HT-29 (cell line): ENCODE data around the gene ZNF366. TPM values are rescaled to one million over a fixed set of nuclear protein-coding genes. Genes with fewer than 3 reads are reported as not detected.

ENCODE experiments used
- DNase-seq: peaks from one replicate; pipeline ENCODE4 v3.0.0-alpha.2; 2015; ENCODE audit warnings: low spot score
- total RNA-seq: library from RNA; depleted of rRNA; stranded (reverse); fragments of >200 nt; shearing (Covaris generic); gene quantifications from 2 replicates; pipeline ENCODE4 v1.2.3, GENCODE V29; 2014

Gene ZNF366
- total RNA-seq, 1 experiment from 2014 or later = not detected

DNA sequence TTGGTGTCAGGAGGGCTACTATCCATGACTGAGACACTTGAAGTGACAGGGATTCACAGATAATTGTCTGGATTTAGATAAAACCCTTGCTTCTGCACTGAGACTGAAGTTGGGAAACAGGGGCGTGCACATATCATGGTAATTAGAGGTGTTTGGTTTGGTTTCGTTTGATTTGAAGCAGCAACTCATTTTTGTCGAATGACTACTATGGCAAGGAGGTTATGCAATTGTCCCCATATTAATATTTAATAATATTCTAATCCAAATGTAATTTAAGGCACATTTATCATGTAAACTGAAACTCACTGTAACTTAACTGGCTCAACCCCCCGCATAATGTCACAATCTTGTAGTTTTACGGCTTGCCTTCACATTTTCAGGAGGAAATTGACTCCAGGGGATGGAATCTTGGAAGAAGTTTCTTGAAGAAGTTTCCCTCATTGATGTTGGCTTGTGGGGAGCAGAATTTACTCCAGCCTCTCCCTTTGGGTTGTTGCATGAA lies 12.5 kb downstream of the ZNF366 start:
- no peak for DNase-seq

DNA sequence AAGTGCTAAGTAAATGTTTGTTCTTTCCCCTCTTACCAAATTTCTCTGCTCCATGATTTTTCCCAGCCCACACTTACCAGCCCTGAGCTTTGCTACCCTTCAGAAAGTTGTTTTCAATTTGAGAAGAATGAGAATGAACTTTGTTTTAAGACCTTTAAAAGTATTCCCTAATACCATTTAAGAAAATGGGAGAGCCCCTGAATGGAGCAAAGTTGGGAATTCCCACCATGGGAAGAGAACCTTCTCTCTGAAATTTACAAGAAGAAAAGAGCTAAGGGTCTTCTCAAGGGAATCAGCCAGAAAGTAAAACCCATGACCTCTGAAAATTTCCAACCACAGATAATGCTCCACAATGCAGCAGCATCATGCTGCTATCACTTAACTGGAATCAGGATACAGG lies 17.7 kb downstream of the ZNF366 start:
- no peak for DNase-seq

DNA sequence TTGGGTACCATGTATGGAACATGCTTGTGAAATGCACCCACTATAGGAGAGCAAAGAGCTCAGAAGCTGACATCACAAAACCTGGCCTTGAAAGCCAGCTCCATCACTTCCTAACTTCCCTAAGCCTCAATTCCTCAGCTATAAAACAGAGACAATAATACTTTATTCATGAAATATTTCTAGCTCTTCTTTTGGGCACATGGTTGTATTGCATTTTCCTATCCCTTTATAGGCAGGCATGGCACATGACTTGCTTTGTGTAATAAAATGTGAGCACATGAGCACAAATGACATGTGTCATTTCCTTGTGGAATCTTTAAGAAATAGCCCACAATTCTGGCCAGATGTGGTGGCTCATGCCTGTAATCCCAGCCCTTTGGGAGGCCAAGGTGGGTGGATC lies 18.5 kb downstream of the ZNF366 start:
- DNase-seq = no peak

DNA sequence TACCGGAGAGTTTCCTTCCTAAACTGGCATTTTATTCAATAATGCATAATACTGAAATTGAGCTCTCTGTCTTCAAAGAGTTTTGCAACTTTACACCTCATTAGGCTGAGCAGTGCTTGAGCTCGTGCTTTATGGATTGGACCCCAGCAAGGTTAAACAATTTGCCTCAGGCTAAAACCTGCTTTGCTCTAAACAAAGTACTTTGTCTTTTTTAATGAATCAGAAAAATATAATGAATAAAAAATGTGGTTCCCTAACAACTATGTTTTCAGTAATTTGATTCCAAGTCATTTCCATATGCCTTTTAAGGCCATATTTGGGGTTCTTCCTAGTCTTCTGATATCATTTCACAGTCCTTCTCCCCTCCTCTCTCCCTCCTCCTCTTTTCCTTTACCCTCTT lies 20.0 kb downstream of the ZNF366 start:
- no peak for DNase-seq

DNA sequence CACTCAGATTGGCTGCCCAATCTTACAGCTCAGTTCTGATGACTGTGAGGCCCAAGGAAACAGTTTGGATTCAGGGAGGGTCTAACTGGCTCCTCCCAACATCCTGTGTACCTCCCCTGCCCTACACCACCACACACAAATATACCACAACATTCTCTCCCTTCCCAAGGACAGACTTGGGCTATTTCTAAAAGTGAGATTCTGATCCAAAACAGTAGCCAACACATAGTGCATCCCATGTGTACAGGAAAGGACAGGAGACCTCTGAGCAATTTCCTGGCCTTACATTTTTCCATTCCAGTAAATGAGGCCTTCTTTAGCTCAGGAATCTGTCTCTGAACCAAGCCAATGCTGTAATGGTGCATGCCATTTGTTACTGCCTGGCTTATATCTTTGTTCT lies 20.8 kb downstream of the ZNF366 start:
- no peak for DNase-seq

DNA sequence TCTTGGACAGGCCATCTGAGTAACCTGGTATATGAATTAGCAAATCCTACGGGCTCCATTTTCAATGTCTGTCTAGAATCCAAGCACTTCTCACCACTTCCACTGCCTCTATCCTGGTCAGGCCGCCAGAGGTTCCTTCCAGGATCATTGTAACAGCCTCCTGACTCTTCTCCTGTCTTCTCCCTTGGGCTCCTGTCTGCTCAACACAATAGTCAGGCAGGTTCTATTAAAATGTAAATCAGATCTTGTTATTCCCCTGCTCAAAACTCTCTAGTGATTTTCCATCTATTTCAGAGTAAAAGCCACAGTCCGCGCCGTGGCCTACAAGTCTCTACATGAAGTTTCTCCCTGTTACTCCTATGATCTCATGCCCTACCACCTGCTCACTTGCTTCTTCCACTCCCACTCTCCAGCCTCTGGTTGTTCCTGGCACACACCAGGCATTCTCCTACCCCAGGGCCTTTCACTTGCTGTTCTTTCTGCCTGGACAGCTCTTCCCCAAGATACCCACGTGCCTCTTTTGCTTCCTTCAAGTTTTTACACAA lies 21.7 kb downstream of the ZNF366 start:
- DNase-seq = no peak

DNA sequence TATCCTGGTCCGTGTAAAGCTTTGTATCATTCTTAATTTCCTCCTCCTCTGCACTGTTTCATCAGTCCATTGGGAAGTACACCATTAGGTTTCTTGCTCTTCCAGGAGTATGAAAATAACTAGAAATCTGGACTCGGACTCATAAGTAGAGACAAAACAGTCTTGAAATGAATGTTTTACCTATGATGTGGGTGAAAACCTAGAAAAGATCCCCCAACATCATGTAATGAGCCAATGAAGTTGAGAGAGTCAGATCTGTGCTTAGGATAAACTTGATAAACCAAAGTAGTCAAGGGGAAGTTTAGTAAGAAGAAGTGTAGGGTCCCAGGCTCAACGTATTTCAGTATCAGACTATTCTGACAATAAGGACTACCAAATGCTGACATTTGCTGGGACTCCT lies 25.2 kb downstream of the ZNF366 start:
- DNase-seq = no peak

DNA sequence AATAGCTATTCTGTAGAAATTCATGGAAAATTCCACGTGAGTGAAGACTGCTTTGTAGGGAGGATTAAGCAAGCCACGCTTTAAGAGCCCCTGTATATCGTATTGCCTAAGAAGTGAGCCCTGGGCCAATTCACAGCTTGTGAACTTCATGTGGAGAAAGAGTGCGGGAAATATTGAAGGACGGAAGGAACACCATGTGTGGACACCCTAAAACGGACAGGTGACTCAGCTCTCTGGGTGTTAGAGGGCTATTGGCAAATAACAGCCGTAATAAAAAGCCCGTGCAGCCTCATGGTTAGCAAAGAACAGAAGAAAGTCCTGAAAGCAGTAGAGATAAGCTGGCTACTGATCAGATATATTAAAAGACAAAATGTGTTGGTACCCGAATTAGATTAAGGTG lies 26.4 kb downstream of the ZNF366 start:
- no peak for DNase-seq

DNA sequence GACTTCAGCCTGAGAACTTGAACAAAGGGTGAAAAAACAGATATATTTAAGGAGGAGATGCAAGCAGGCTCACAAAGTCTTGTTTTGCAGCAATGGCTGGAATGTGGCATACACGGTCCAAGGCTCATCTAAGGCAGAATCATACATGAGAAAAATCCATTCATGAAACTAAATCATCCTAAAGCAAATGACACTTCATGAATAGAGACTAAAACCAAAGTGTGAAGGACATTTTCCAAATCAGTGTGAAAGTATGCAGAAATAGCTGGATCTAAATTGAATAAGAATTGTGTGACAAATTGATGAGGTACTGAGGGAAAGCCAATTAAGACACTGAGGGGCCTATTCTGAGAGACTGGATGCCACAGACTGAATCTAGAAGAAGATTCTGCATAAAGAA lies 27.3 kb downstream of the ZNF366 start:
- no peak for DNase-seq

DNA sequence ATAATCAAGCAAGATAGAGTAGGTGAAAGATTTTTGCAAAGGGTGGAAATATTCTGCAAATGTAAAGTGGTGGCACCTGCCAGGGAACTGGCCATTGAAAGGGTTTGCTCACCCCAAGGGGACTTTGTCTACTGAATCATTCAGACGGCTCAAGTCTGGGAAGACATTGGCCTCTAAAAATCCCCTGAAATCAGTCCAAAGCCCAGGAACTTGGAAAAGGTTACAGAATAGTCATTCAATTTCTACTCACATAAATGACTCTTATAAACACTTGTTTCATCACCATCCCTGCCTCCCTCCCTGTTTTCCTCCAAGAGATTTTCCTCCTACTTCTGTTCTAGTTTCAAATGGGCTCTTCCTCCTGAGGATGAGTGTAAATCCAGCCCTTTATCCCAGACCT lies 28.5 kb downstream of the ZNF366 start:
- no peak for DNase-seq

DNA sequence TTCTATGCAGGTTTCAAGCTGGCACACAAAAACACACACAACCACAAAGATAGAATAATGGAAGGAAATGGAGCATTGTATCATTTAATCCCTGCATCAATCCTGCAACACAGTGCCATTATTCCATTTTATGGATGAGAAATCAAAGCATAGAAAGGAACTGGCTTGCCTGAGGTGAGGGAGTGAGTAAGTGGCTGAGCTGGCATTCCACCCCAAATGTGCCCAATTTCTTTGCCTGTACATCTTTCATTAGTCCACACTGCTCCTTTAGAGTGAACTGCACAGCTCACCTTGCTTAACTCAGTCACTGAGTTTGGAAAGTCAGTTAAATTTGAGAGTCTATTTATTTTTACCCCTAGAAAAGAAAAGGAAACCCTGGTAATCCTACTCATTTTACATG lies 28.9 kb downstream of the ZNF366 start:
- DNase-seq = no peak

DNA sequence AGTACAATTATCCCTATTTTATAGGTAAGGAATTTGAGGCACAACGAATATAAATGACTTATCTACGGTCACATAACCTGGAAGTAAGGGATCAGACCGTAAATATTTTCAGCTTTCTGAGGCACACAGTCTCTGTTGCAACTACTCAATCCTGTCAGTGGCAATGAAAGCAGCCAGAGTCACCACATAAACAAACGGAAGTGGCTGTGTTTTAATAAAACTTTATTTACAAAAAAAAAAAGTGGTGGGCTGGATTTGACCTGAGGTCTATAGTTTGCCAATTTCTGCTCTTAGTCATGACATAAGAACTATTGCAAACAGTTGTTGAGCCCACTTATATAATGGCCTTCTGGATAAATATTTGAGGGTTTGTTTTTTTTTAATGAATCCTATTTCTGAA lies 29.6 kb downstream of the ZNF366 start:
- no peak for DNase-seq

DNA sequence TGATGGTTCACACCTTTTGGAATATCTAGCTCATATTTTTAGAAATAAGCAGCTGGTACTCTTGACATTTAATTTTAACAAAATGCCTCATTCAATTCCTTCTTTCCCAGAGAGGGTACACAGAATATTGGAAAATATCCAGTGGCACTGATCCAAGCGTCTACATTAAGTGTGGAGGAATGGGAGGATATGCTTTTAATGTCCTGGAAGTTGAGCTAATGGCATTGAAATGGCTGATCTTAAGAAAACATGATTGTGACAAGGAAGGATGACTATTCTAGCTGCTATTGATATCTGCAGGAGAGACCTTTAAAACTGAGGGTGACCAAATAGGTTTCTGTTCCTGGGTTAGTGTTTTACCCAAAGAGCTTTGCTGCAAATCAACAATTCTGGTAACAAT lies 30.0 kb downstream of the ZNF366 start:
- DNase-seq = no peak

DNA sequence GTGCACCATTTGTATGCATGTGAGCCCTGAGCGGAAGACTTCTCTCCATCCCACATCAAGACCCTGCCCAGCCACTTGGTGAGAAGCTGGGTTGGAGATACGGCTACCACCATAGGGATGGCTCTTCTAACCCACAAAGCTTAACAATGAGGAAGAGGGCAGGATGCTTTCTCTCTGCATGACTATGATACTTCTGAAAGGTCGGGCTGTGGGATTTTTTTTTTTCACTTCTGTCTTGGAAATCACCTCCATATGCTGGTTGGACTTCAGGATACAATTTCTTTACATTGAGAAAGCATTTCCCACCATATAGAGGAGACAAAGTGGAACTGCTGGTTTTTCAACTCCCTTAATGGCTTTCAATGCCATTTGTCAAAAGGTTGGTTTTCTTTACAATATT lies 30.5 kb downstream of the ZNF366 start:
- no peak for DNase-seq

DNA sequence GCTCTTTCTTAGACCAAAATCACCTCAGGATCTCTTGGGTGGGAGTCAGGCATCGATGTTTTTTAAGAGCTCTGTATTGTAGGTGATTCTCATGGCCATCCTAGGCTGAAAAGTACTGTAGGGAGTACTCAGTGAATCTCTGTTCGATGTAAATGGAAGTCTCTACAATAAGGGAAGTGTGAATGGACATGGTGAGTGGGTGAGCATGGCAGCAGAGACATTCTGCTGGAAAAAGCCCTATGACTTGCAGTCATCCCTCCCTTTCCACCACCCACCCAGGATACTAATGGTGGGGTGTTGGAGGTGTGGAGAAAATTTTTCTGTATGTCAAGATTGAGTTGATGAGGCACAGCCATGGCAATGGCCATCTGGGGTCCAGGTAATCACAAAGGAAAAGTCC lies 30.9 kb downstream of the ZNF366 start:
- DNase-seq = no peak

DNA sequence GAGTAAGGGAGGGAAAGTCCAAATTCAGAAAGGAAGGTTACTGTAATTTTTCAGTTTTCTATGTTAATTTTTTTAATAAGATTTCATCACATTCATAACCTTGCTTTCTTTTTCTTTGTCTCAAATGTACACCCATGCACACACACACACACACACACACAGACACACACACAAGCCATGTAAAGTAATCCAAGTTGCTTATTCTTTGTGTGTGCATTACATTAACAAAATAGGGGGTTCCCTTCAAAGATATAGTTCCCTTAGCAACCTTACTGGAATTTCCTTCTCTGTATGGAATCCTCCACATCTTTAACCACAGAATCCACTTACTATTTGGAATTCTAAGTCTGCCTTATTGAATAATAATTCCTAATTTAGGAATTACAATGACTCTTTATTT lies 32.7 kb downstream of the ZNF366 start:
- DNase-seq = no peak

DNA sequence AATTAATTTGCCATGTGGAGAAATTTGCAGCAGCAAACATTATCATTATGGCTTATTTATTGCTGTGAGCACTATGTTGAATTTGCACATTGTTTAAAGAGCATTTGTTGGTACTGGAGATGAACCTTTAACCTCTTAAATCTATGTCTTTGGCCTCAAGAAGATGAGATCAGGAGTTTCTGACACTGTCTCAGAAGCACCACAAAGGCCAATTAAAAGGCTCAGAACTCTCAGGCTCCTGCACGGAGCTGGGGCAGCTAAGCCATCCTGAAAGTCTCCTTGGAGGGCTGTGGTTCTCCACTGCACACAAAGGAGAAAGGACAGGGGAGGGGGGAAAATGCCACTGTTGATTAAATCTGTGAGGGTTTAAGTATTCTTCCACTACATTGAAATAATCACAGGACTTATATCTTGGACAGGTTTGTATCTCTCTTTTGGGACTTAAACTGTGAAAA lies 33.1 kb downstream of the ZNF366 start:
- DNase-seq = no peak

DNA sequence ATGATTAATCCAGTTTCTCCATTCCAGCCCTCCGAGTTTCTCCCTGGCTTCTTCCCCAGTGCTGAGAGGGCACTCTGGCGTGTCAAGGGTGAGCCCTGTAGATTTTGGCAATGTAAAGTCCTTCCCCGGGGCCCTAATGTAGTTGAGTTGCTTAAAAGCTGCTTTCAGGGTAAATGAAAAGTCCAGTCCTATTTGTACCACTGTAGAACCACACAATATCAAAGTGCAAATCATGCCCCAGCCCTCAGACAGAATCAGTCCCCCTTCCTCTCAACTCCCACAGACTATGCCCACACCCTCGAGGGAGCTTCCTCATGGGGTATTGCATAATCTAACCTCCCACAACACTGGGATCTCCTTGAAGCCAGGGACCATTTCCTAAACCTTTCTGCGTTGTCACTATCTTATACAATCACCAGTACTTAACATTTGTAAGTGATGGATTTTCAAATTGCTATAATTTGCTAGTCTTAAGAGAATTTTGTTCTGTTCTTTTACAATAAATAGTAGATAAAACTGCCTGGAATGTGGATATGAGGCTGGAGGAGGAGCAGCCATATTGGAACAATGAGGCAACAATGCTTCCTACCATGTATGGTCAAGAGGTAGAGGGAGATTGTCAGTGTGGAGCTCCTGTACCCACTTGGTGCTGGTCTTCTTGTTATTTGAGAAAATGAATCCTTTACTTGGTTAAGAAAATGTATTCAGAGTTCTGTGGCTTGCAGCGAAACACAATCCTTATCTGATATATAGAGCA lies 34.4 kb downstream of the ZNF366 start:
- DNase-seq = no peak

DNA sequence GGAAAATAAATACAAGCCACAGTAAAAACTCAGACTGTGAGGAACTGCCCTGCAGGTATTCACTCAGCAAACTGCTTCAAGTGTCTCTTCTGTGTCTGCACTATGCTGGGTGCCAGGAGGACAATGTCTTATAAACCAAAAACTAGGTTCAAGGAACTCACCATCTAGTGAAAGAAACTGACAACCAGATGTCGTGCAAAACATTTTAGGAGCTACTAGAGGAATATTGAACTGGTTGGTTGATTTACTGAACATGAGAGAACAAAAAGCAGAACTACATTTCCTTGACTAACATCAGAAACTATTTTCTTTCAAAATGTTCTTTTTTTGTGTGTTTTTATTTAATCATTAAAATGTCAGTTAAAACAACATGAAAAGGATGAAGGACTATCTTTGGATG lies 35.2 kb downstream of the ZNF366 start:
- DNase-seq = no peak

DNA sequence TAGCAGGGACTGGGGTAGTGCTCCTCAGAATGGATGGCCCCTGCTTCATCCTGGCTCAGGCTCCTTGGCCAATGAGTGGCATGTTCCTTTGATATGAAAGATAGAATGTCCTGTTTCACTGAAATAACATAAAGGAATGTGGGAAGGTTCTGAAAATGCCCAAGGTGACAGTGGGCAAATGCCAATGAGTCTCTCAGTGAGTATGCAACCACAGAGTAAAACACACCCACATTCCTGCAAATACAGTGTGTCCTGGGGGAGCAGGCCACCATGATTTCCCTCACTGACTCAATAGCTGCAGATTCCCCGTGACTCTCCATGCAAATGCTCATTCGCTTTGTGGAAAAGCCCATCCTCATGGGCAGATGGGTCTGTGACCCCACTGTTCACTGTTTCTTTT lies 36.4 kb downstream of the ZNF366 start:
- no peak for DNase-seq

DNA sequence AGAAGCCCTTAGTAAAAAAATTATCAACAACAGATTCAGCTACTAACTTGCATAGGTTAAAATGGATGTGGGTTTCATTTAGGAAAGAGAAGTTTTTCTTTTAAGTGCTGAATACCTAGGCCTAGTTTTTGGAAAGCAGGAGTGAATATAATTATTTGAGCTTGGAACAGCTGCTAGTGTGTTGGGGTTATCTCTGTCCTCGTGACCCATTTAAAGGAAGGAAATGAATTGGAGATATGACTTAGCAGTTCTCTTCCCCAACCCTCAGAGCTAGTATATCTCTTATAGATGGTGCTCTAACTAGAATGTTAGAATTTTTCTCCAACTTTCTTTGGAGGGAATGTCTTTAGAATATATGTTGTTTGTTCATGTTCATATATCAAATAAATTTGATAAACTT lies 38.6 kb downstream of the ZNF366 start:
- no peak for DNase-seq

DNA sequence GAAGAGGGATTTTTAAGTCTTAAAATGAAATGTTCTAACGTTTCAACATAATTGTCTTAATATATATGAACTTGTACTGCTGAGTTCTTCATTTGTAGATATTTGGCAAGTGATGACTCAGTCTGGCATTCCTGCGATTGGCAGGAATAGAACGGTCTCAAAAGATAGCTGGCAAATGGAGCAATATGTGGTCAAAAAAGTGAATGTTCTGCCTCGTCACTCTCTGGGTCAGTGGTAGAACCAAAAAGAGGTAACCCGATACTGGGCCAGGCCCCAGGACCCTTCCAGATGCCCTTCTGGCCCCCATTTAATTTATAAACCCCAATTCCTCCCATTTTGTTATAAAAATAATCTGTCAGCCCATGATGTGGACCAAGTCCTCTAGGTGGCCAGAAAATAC lies 39.2 kb downstream of the ZNF366 start:
- DNase-seq = no peak

DNA sequence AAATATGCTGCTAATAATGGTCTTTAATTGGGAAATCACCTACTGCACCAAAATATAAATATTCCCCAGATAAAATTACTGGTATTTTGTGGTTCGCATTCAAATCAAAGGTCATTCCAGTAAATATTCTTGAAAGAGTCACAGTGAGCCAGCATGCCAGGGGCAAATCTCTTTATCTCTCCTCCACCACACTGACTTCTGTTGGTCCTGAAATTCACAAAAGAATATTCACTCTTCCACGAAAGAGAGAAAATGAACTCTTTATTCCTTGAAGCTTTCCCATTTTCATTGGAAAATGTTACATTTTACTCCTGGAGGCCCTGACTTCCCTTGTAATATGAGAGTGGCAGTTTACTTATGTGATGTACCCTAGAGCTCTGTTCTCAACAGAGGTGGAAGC lies 39.7 kb downstream of the ZNF366 start:
- no peak for DNase-seq
